CD4-positive, alpha-beta T cell treated with Interleukin-12 subunit alpha and Interleukin-12 subunit beta, for 1 hour (primary cell): Measurements from ENCODE around the gene GAB1.

Experiments used
- DNase-seq: peaks from one replicate; pipeline ENCODE4 v3.0.0-alpha.2; 2020

The GAB1 gene

GRCh38 chr4:143359644-143360193, 23.0 kb downstream of the GAB1 start:
- DNase-seq = no peak

- DNase-seq = no peak
Observed at GRCh38 chr4:143360838-143361625, 24.4 kb downstream of the GAB1 start.

- DNase-seq = no peak
Observed at GRCh38 chr4:143362349-143363046, 25.8 kb downstream of the GAB1 start.

GRCh38 chr4:143363332-143363731, 26.7 kb downstream of the GAB1 start:
- DNase-seq = no peak

- no peak for DNase-seq
Observed at GRCh38 chr4:143364063-143364462, 27.4 kb downstream of the GAB1 start.

GRCh38 chr4:143367863-143368262, 31.2 kb downstream of the GAB1 start:
- DNase-seq = no peak

- no peak for DNase-seq
Observed at GRCh38 chr4:143369552-143369951, 32.9 kb downstream of the GAB1 start.

GRCh38 chr4:143372093-143372915, 35.6 kb downstream of the GAB1 start:
- no peak for DNase-seq

GRCh38 chr4:143374255-143374654, 37.6 kb downstream of the GAB1 start:
- no peak for DNase-seq

GRCh38 chr4:143374771-143375170, 38.1 kb downstream of the GAB1 start:
- DNase-seq = no peak

- DNase-seq = no peak
Observed at GRCh38 chr4:143375326-143376073, 38.8 kb downstream of the GAB1 start.

- DNase-seq = no peak
Observed at GRCh38 chr4:143377611-143378099, 41.0 kb downstream of the GAB1 start.

- DNase-seq = no peak
Observed at GRCh38 chr4:143380629-143381028, 44.0 kb downstream of the GAB1 start.

GRCh38 chr4:143381189-143382118, 44.8 kb downstream of the GAB1 start:
- DNase-seq = no peak

- no peak for DNase-seq
Observed at GRCh38 chr4:143382596-143382995, 45.9 kb downstream of the GAB1 start.

GRCh38 chr4:143383005-143383574, 46.4 kb downstream of the GAB1 start:
- no peak for DNase-seq

GRCh38 chr4:143384381-143384994, 47.8 kb downstream of the GAB1 start:
- DNase-seq = no peak

GRCh38 chr4:143386812-143387211, 50.1 kb downstream of the GAB1 start:
- DNase-seq = no peak

- DNase-seq = no peak
Observed at GRCh38 chr4:143389579-143390195, 53.0 kb downstream of the GAB1 start.

- no peak for DNase-seq
Observed at GRCh38 chr4:143390764-143391163, 54.1 kb downstream of the GAB1 start.
